GM23338 (cell line): ENCODE measurements around the gene THTPA.

ENCODE experiments used
- CREB1 ChIP-seq: fragments of 250-450 bp; sonication (Bioruptor Pico); IDR thresholded peaks from 2 replicates; pipeline ENCODE4 v1.5.0; 2020; ENCODE audit warnings: low read depth, mild to moderate bottlenecking, moderate library complexity
- EZH2 ChIP-seq: fragments of 200-600 bp; sonication (generic); IDR thresholded peaks from one replicate; pipeline ENCODE4 v1.8.0; 2017; ENCODE audit warnings: antibody characterized with exemption, mild to moderate bottlenecking, low read depth; ENCODE audit not compliant: unreplicated experiment
- EZH2phosphoT487 ChIP-seq: fragments of 200-600 bp; sonication (generic); IDR thresholded peaks from one replicate; pipeline ENCODE4 v1.8.1; 2018; ENCODE audit warnings: antibody characterized with exemption; ENCODE audit not compliant: unreplicated experiment
- JUNB ChIP-seq: IDR thresholded peaks from one replicate; pipeline ENCODE4 v1.6.1; 2016; ENCODE audit warnings: antibody characterized with exemption; ENCODE audit not compliant: unreplicated experiment
- NANOG ChIP-seq: IDR thresholded peaks from 2 replicates; pipeline ENCODE4 v1.6.1; 2016; ENCODE audit warnings: antibody characterized with exemption, borderline replicate concordance
- POLR2AphosphoS5 ChIP-seq: IDR thresholded peaks from 2 replicates; pipeline ENCODE4 v1.6.1; 2016; ENCODE audit warnings: antibody characterized with exemption, low read depth
- STAT1 ChIP-seq: IDR thresholded peaks from one replicate; pipeline ENCODE4 v1.6.1; 2016; ENCODE audit warnings: antibody characterized with exemption; ENCODE audit not compliant: unreplicated experiment
- TF ChIP-seq, protein P1 (sequence below), 2 experiments: fragments of 200-600 bp in 1 of 2; sonication (generic) in 1 of 2; conservative IDR thresholded peaks; 2 replicates each; pipeline versions ENCODE4 v1.5.1 to v1.6.1; 2016 to 2017; ENCODE audit warnings: antibody characterized with exemption in 2 of 2, low read depth in 2 of 2, mild to moderate bottlenecking in 2 of 2, moderate library complexity in 1 of 2
- TF ChIP-seq, protein P2 (sequence below): IDR thresholded peaks from one replicate; pipeline ENCODE4 v1.6.1; 2018; ENCODE audit warnings: antibody characterized with exemption; ENCODE audit not compliant: unreplicated experiment

GRCh38 chr14:23588884-23589598 is 33.0 kb downstream of the THTPA start:
- TF ChIP-seq, protein P1, sequence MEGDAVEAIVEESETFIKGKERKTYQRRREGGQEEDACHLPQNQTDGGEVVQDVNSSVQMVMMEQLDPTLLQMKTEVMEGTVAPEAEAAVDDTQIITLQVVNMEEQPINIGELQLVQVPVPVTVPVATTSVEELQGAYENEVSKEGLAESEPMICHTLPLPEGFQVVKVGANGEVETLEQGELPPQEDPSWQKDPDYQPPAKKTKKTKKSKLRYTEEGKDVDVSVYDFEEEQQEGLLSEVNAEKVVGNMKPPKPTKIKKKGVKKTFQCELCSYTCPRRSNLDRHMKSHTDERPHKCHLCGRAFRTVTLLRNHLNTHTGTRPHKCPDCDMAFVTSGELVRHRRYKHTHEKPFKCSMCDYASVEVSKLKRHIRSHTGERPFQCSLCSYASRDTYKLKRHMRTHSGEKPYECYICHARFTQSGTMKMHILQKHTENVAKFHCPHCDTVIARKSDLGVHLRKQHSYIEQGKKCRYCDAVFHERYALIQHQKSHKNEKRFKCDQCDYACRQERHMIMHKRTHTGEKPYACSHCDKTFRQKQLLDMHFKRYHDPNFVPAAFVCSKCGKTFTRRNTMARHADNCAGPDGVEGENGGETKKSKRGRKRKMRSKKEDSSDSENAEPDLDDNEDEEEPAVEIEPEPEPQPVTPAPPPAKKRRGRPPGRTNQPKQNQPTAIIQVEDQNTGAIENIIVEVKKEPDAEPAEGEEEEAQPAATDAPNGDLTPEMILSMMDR (conservative IDR thresholded peaks at IDR 0.05; ENCODE audit: low read depth in 2 of 2), result peak; percentile 73 to 92
- TF ChIP-seq EZH2phosphoT487, result no peak
- no peak for TF ChIP-seq POLR2AphosphoS5
- no peak for TF ChIP-seq EZH2
- TF ChIP-seq, protein P2, sequence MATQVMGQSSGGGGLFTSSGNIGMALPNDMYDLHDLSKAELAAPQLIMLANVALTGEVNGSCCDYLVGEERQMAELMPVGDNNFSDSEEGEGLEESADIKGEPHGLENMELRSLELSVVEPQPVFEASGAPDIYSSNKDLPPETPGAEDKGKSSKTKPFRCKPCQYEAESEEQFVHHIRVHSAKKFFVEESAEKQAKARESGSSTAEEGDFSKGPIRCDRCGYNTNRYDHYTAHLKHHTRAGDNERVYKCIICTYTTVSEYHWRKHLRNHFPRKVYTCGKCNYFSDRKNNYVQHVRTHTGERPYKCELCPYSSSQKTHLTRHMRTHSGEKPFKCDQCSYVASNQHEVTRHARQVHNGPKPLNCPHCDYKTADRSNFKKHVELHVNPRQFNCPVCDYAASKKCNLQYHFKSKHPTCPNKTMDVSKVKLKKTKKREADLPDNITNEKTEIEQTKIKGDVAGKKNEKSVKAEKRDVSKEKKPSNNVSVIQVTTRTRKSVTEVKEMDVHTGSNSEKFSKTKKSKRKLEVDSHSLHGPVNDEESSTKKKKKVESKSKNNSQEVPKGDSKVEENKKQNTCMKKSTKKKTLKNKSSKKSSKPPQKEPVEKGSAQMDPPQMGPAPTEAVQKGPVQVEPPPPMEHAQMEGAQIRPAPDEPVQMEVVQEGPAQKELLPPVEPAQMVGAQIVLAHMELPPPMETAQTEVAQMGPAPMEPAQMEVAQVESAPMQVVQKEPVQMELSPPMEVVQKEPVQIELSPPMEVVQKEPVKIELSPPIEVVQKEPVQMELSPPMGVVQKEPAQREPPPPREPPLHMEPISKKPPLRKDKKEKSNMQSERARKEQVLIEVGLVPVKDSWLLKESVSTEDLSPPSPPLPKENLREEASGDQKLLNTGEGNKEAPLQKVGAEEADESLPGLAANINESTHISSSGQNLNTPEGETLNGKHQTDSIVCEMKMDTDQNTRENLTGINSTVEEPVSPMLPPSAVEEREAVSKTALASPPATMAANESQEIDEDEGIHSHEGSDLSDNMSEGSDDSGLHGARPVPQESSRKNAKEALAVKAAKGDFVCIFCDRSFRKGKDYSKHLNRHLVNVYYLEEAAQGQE, result no peak
- TF ChIP-seq JUNB, result no peak
- TF ChIP-seq CREB1 (CRISPR knock-in tag), result no peak
- TF ChIP-seq NANOG, result no peak
- TF ChIP-seq STAT1, result no peak
